ENCODE results near the gene MN1.

The MN1 gene

GRCh38 chr22:27772081-27772983 lies 29.2 kb downstream of the MN1 start:
- Histone ChIP-seq H3K79me2 (ENCODE audit: control insufficient read depth, low read length) (no peaks in the 10 kb centered on the region), H3K27me3 (ENCODE audit: control insufficient read depth, low read length) (no peaks in the 10 kb centered on the region), H3K9me3 (ENCODE audit: control insufficient read depth, insufficient read depth, low read length) (no peaks in the 10 kb centered on the region), H3K36me3 (ENCODE audit: control insufficient read depth, low read length) (no peaks in the 10 kb centered on the region), H3K27ac (ENCODE audit: low read depth, low read length) (no peak overlapping the region), H3F3A (ENCODE audit: control insufficient read depth, insufficient read depth) (no peaks in the 10 kb centered on the region), H3K4me2 (ENCODE audit: low read length) (no peak overlapping the region), H3K9me2 (replicated peaks; ENCODE audit: control insufficient read depth, low read length) (no peaks in the 10 kb centered on the region), H4K20me1 (ENCODE audit: control insufficient read depth, insufficient read depth, low read depth, low read length) (no peaks in the 10 kb centered on the region), H3K4me1 (ENCODE audit: control insufficient read depth, low read length) (no peaks in the 10 kb centered on the region), H3K4me3 (ENCODE audit: low read length) (no peak overlapping the region)
- TF ChIP-seq, protein P1, sequence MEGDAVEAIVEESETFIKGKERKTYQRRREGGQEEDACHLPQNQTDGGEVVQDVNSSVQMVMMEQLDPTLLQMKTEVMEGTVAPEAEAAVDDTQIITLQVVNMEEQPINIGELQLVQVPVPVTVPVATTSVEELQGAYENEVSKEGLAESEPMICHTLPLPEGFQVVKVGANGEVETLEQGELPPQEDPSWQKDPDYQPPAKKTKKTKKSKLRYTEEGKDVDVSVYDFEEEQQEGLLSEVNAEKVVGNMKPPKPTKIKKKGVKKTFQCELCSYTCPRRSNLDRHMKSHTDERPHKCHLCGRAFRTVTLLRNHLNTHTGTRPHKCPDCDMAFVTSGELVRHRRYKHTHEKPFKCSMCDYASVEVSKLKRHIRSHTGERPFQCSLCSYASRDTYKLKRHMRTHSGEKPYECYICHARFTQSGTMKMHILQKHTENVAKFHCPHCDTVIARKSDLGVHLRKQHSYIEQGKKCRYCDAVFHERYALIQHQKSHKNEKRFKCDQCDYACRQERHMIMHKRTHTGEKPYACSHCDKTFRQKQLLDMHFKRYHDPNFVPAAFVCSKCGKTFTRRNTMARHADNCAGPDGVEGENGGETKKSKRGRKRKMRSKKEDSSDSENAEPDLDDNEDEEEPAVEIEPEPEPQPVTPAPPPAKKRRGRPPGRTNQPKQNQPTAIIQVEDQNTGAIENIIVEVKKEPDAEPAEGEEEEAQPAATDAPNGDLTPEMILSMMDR (IDR thresholded peaks at IDR 0.05; ENCODE audit: low read depth, low read length, poor library complexity, severe bottlenecking), result no peak
- no peak for TF ChIP-seq EZH2phosphoT487 (IDR thresholded peaks at IDR 0.05; ENCODE audit: borderline replicate concordance, low read length)

- no peaks in the 10 kb centered on the region for H3F3A ChIP-seq (ENCODE audit: control insufficient read depth, insufficient read depth)
- no peaks in the 10 kb centered on the region for H3K4me1 ChIP-seq (ENCODE audit: control insufficient read depth, low read length)
- TF ChIP-seq EZH2phosphoT487 (IDR thresholded peaks at IDR 0.05; ENCODE audit: borderline replicate concordance, low read length), result no peak
- TF ChIP-seq, protein P1 (IDR thresholded peaks at IDR 0.05; ENCODE audit: low read depth, low read length, poor library complexity, severe bottlenecking), result no peak
- H3K27me3 ChIP-seq (ENCODE audit: control insufficient read depth, low read length), result peaks cover 5% of the 10 kb centered on the region; the same call in 1 of the 2 replicates
- no peaks in the 10 kb centered on the region for H4K20me1 ChIP-seq (ENCODE audit: control insufficient read depth, insufficient read depth, low read depth, low read length)
- no peaks in the 10 kb centered on the region for H3K9me2 ChIP-seq (replicated peaks; ENCODE audit: control insufficient read depth, low read length)
- no peak overlapping the region for H3K27ac ChIP-seq (ENCODE audit: low read depth, low read length)
- H3K4me3 ChIP-seq (ENCODE audit: low read length), result no peak overlapping the region
- no peaks in the 10 kb centered on the region for H3K36me3 ChIP-seq (ENCODE audit: control insufficient read depth, low read length)
- H3K79me2 ChIP-seq (ENCODE audit: control insufficient read depth, low read length), result no peaks in the 10 kb centered on the region
- H3K4me2 ChIP-seq (ENCODE audit: low read length), result no peak overlapping the region
- H3K9me3 ChIP-seq (ENCODE audit: control insufficient read depth, insufficient read depth, low read length), result no peaks in the 10 kb centered on the region
Measured at GRCh38 chr22:27771637-27772036, 29.9 kb downstream of the MN1 start.

DNA sequence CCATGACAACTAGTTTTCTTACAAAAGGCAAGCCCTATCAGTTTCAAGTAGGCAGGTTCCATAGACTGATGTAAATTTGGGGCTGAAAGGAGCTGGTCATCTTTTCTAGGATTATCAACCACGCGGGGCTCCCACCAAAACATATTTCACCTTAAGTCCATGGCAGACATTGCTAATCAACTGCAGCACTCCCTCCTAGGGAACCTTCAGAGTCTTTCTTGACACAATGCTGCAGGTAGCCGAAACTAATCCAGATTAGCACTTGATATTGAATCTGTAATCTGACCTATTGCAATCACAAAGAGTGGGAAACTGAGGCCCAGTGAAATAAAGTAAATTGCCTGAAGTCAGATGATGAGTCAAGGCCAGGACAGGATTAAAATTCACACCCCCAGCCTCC lies 32.5 kb downstream of the MN1 start:
- H3K4me1 ChIP-seq (ENCODE audit: control insufficient read depth, low read length), result no peaks in the 10 kb centered on the region
- H3K4me2 ChIP-seq (ENCODE audit: low read length), result no peak overlapping the region
- no peaks in the 10 kb centered on the region for H3K79me2 ChIP-seq (ENCODE audit: control insufficient read depth, low read length)
- H3K9me3 ChIP-seq (ENCODE audit: control insufficient read depth, insufficient read depth, low read length), result no peaks in the 10 kb centered on the region
- no peaks in the 10 kb centered on the region for H3K9me2 ChIP-seq (replicated peaks; ENCODE audit: control insufficient read depth, low read length)
- H3K4me3 ChIP-seq (ENCODE audit: low read length), result no peak overlapping the region
- H3K27me3 ChIP-seq (ENCODE audit: control insufficient read depth, low read length), result peaks cover 5% of the 10 kb centered on the region; the same call in 1 of the 2 replicates
- no peaks in the 10 kb centered on the region for H3K36me3 ChIP-seq (ENCODE audit: control insufficient read depth, low read length)
- H3F3A ChIP-seq (ENCODE audit: control insufficient read depth, insufficient read depth), result no peaks in the 10 kb centered on the region
- H4K20me1 ChIP-seq (ENCODE audit: control insufficient read depth, insufficient read depth, low read depth, low read length), result no peaks in the 10 kb centered on the region
- no peak overlapping the region for H3K27ac ChIP-seq (ENCODE audit: low read depth, low read length)
- no peak for TF ChIP-seq EZH2phosphoT487 (IDR thresholded peaks at IDR 0.05; ENCODE audit: borderline replicate concordance, low read length)
- TF ChIP-seq, protein P1 (IDR thresholded peaks at IDR 0.05; ENCODE audit: low read depth, low read length, poor library complexity, severe bottlenecking), result no peak

Data from DOHH2 (cell line).